VCaP (cell line): ENCODE data around the gene HOXD4.

Experiments used
- H3K27ac ChIP-seq: fragments of 450-650 bp; 2 replicates; pipeline ENCODE4 v1.5.1; 2017
- CTCF ChIP-seq: fragments of 450-650 bp; conservative IDR thresholded peaks from 2 replicates; pipeline ENCODE4 v1.5.1; 2017; ENCODE audit warnings: mild to moderate bottlenecking, moderate library complexity

HOXD4 gene

GRCh38 chr2:176163672-176164056 lies 12.3 kb downstream of the HOXD4 start:
- no peak overlapping the region for H3K27ac ChIP-seq
- TF ChIP-seq CTCF, result no peak

GRCh38 chr2:176164201-176164600 lies 12.9 kb downstream of the HOXD4 start:
- no peak overlapping the region for H3K27ac ChIP-seq
- TF ChIP-seq CTCF, result no peak

DNA sequence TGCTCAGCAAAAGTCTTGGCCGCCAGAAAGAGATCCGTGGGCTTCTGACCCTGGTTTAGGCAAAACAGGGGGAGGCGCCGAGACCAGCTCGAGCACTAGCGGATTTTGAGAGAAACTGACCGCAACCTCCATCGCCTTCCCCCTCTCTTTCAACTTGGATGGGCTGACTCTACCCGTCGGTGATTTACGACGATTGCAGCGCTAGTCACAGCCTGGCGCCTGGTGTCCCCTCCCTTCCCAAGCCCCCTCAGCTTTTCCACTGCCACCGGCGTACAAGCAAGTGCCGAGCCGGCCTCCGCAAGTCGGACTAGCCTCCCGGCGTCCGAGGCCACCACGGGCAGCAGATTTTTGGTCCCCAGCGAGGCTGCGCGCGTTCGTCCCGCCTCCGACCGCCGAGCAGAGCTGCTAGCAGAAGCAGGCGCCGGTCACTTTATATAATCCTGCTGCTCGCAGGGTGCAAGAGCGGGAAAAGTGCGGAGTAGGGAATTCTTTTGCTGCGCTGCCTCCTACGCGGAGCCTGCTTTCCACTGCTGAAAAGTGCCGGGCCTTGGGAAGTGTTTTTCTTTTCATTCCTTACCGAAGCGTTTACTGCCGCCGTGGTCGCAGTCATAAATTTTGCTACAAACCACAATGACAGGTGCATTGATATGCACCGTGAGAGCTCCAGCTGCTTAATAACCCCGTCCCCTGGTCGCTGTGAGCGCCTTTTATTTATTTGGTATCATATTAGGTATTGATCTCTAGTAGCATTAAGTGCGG lies 13.4 kb downstream of the HOXD4 start:
- TF ChIP-seq CTCF, result no peak
- no peak overlapping the region for H3K27ac ChIP-seq

GRCh38 chr2:176165370-176166050 lies 14.2 kb downstream of the HOXD4 start:
- no peak for TF ChIP-seq CTCF
- no peak overlapping the region for H3K27ac ChIP-seq

DNA sequence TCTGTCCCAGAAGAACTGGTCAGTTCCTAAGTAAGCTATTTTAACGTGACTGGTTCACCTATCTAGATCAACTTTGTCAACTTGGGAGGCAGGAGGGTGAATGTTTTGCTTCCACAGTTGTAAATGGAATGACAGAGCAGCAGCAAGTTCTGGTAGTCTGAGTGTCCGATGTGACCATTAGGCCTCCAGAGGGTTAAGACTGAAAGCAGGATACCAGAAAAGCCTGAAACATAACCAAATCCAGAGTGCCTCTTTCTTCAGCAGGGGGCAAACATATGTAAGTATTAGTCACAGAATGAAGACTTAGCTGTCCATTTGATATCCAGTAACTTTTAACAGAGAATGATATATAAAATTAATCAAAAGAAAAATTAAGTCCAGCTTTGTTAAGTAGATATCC lies 14.9 kb downstream of the HOXD4 start:
- TF ChIP-seq CTCF, result no peak
- no peak overlapping the region for H3K27ac ChIP-seq

DNA sequence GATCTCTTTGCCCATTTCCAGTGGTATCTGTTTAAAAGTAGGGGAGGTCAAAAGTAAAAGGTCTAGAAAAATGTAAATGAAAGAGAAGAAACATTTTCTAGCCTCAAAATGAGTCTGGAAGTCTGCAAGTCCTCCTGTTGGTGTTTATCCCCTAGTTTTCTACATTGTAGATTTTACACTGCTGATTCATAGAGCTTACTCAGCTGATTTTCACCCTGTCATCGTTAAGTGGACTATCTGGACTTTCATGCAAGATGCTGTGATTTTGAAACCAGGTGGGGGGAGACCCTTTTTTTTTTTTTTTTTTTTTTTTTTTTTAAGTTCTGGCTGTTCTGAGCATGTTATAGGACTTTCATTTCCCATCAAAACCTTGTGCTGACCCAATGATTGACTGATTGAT lies 16.0 kb downstream of the HOXD4 start:
- H3K27ac ChIP-seq, result no peak overlapping the region
- no peak for TF ChIP-seq CTCF

- no peak overlapping the region for H3K27ac ChIP-seq
- no peak for TF ChIP-seq CTCF
These were observed 17.8 kb downstream of the HOXD4 start for GRCh38 chr2:176169181-176169580.
